Keratinocyte (primary cell): ENCODE results near the gene POLD2.

Experiments
- CTCF ChIP-seq, 3 experiments: IDR thresholded peaks in 1 of 3; conservative IDR thresholded peaks in 1 of 3; optimal IDR thresholded peaks in 1 of 3; 2 replicates in 2 of 3; 3 replicates in 1 of 3; pipeline versions ENCODE3 to v1.5.1; 2011; ENCODE audit warnings: low read length in 3 of 3, mild to moderate bottlenecking in 3 of 3, moderate library complexity in 2 of 3, control low read depth in 1 of 3, inconsistent platforms in 1 of 3; ENCODE audit not compliant: insufficient read depth in 2 of 3; ENCODE audit errors: extremely low read depth in 1 of 3
- EZH2 ChIP-seq: IDR thresholded peaks from one replicate; pipeline ENCODE4 v1.6.1; 2012; ENCODE audit warnings: inconsistent platforms, mild to moderate bottlenecking, low read length, moderate library complexity

GRCh38 chr7:44109991-44110390 lies 13.4 kb downstream of the POLD2 start:
- TF ChIP-seq CTCF (optimal IDR thresholded peaks at IDR 0.05 in 1 of 3, IDR thresholded peaks at IDR 0.05 in 1 of 3, conservative IDR thresholded peaks at IDR 0.05 in 1 of 3; ENCODE audit: extremely low read depth in 1 of 3, insufficient read depth in 2 of 3, low read length in 3 of 3) (no peak), EZH2 (no peak)
